ENCODE measurements around the gene DCTN5. TPM values are rescaled to one million over a fixed set of nuclear protein-coding genes. Genes with fewer than 3 reads are reported as not detected.
A peak's percentile ranks its signal among the peaks of the same experiment; 100 is the strongest.

Gene DCTN5
- total RNA-seq, 1 donor from 2014 or later = 93.8 TPM

GRCh38 chr16:23701045-23701444 lies 59.8 kb downstream of the DCTN5 start:
- Mint-ChIP-seq H3K36me3 (ENCODE audit: low read depth, unreplicated experiment) (peaks cover 4% of the 10 kb centered on the region), H3K4me3 (ENCODE audit: unreplicated experiment) (no peak overlapping the region), H3K27me3 (ENCODE audit: unreplicated experiment) (peaks cover 7% of the 10 kb centered on the region), H3K9me3 (ENCODE audit: unreplicated experiment) (no peaks in the 10 kb centered on the region), H3K27ac (ENCODE audit: unreplicated experiment) (no peak overlapping the region), H3K4me1 (ENCODE audit: unreplicated experiment) (no peaks in the 10 kb centered on the region)
- no peak for TF ChIP-seq CTCF (IDR thresholded peaks at IDR 0.05; ENCODE audit: unreplicated experiment)
- no peak for DNase-seq (ENCODE audit: low spot score)

- Mint-ChIP-seq H3K4me3 (ENCODE audit: unreplicated experiment) (peak overlapping the region; percentile 7), H3K36me3 (ENCODE audit: low read depth, unreplicated experiment) (peaks cover 4% of the 10 kb centered on the region), H3K4me1 (ENCODE audit: unreplicated experiment) (no peaks in the 10 kb centered on the region), H3K27me3 (ENCODE audit: unreplicated experiment) (peaks cover 7% of the 10 kb centered on the region), H3K27ac (ENCODE audit: unreplicated experiment) (no peak overlapping the region), H3K9me3 (ENCODE audit: unreplicated experiment) (no peaks in the 10 kb centered on the region)
- no peak for DNase-seq (ENCODE audit: low spot score)
- TF ChIP-seq CTCF (IDR thresholded peaks at IDR 0.05; ENCODE audit: unreplicated experiment) = no peak
Observed at GRCh38 chr16:23702951-23703350, 61.7 kb downstream of the DCTN5 start.

- no peak overlapping the region for H3K27ac Mint-ChIP-seq (ENCODE audit: unreplicated experiment)
- no peaks in the 10 kb centered on the region for H3K4me1 Mint-ChIP-seq (ENCODE audit: unreplicated experiment)
Observed at GRCh38 chr16:23704772-23705516, 63.7 kb downstream of the DCTN5 start.

GRCh38 chr16:23705517-23705902 lies 64.2 kb downstream of the DCTN5 start:
- Mint-ChIP-seq H3K4me1 (ENCODE audit: unreplicated experiment) (no peaks in the 10 kb centered on the region), H3K4me3 (ENCODE audit: unreplicated experiment) (no peak overlapping the region), H3K9me3 (ENCODE audit: unreplicated experiment) (no peaks in the 10 kb centered on the region), H3K36me3 (ENCODE audit: low read depth, unreplicated experiment) (peaks cover 8% of the 10 kb centered on the region), H3K27ac (ENCODE audit: unreplicated experiment) (no peak overlapping the region), H3K27me3 (ENCODE audit: unreplicated experiment) (peaks cover 7% of the 10 kb centered on the region)
- no peak for DNase-seq (ENCODE audit: low spot score)
- no peak for TF ChIP-seq CTCF (IDR thresholded peaks at IDR 0.05; ENCODE audit: unreplicated experiment)

More at GRCh38 chr16:23704772-23705516, 63.7 kb downstream of the DCTN5 start:
- no peaks in the 10 kb centered on the region for H3K9me3 Mint-ChIP-seq (ENCODE audit: unreplicated experiment)
- DNase-seq (ENCODE audit: low spot score) = no peak
- H3K4me3 Mint-ChIP-seq (ENCODE audit: unreplicated experiment) = no peak overlapping the region
- H3K27me3 Mint-ChIP-seq (ENCODE audit: unreplicated experiment) = peaks cover 7% of the 10 kb centered on the region
- no peak for TF ChIP-seq CTCF (IDR thresholded peaks at IDR 0.05; ENCODE audit: unreplicated experiment)
- peaks cover 4% of the 10 kb centered on the region for H3K36me3 Mint-ChIP-seq (ENCODE audit: low read depth, unreplicated experiment)

- no peak overlapping the region for H3K27ac Mint-ChIP-seq (ENCODE audit: unreplicated experiment)
- DNase-seq (ENCODE audit: low spot score) = no peak
- H3K36me3 Mint-ChIP-seq (ENCODE audit: low read depth, unreplicated experiment) = peaks cover 8% of the 10 kb centered on the region
- no peaks in the 10 kb centered on the region for H3K4me1 Mint-ChIP-seq (ENCODE audit: unreplicated experiment)
- H3K27me3 Mint-ChIP-seq (ENCODE audit: unreplicated experiment) = peaks cover 7% of the 10 kb centered on the region
- no peak for TF ChIP-seq CTCF (IDR thresholded peaks at IDR 0.05; ENCODE audit: unreplicated experiment)
- H3K4me3 Mint-ChIP-seq (ENCODE audit: unreplicated experiment) = no peak overlapping the region
- no peaks in the 10 kb centered on the region for H3K9me3 Mint-ChIP-seq (ENCODE audit: unreplicated experiment)
Observed at GRCh38 chr16:23706439-23706838, 65.2 kb downstream of the DCTN5 start.

All from endothelial cell (in vitro differentiated cells).